Nephron progenitor cell (in vitro differentiated cells): ENCODE measurements around the gene SCCPDH.
A peak's percentile ranks its signal among the peaks of the same experiment; 100 is the strongest.

ENCODE experiments used
- DNase-seq: peaks from one replicate; pipeline ENCODE4 v3.0.0; 2021
- H3K27ac Mint-ChIP-seq: 2 replicates; pipeline ENCODE4 v1.8.0; 2021; ENCODE audit warnings: mild to moderate bottlenecking, moderate library complexity, mixed read lengths
- H3K27me3 Mint-ChIP-seq: 2 replicates; pipeline ENCODE4 v1.8.0; 2021; ENCODE audit warnings: mild to moderate bottlenecking, low read depth, mixed read lengths; ENCODE audit not compliant: poor library complexity
- H3K36me3 Mint-ChIP-seq: 2 replicates; pipeline ENCODE4 v1.8.0; 2021; ENCODE audit warnings: low read depth, mixed read lengths
- H3K4me1 Mint-ChIP-seq: 2 replicates; pipeline ENCODE4 v1.8.0; 2021; ENCODE audit warnings: mixed read lengths
- H3K4me3 Mint-ChIP-seq: 2 replicates; pipeline ENCODE4 v1.8.0; 2021; ENCODE audit warnings: mild to moderate bottlenecking, moderate library complexity, mixed read lengths
- H3K9me3 Mint-ChIP-seq: 2 replicates; pipeline ENCODE4 v1.8.0; 2021; ENCODE audit warnings: mild to moderate bottlenecking, moderate library complexity, mixed read lengths
- TF ChIP-seq, protein P1 (sequence below): fragments of 200-600 bp; sonication (generic); IDR thresholded peaks from 2 replicates; pipeline ENCODE4 v1.5.0; 2021; ENCODE audit warnings: antibody characterized with exemption

The SCCPDH gene

DNA sequence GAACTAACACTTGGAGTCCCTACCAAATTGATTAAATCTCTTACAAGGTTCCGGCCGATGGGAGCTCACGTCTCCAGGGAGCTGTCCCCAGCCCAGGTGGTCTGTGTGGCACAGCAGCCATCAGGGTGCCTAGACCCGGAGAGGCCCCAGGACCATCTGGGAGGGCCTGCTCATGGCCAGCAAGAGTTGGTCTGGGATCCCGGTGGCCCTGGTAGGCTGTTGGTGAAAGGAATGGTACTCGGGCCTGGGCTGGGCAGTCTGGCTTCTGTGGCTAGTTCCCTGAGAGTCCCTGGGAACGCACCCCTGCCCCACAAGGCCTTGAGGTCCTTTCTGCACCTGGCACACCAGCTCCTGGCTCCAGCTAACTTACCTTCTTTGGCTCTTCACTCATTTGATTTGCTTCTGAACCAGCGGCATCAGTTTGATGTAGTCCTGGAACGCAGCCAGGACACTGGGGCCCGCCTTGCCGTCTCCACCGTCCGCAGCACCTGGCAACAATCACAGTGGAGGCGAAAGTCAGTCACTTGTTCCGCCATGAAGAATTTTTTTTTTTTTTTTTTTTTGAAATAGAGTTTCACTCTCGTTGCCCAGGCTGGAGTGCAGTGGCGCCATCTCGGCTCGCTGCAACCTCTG, 62.5 kb downstream of the SCCPDH start:
- no peak for DNase-seq
- Mint-ChIP-seq H3K27ac (no peak overlapping the region), H3K27me3 (no peaks in the 10 kb centered on the region), H3K36me3 (peaks cover 12% of the 10 kb centered on the region), H3K4me3 (no peak overlapping the region), H3K4me1 (peaks cover 39% of the 10 kb centered on the region), H3K9me3 (no peaks in the 10 kb centered on the region)
- TF ChIP-seq, protein P1, sequence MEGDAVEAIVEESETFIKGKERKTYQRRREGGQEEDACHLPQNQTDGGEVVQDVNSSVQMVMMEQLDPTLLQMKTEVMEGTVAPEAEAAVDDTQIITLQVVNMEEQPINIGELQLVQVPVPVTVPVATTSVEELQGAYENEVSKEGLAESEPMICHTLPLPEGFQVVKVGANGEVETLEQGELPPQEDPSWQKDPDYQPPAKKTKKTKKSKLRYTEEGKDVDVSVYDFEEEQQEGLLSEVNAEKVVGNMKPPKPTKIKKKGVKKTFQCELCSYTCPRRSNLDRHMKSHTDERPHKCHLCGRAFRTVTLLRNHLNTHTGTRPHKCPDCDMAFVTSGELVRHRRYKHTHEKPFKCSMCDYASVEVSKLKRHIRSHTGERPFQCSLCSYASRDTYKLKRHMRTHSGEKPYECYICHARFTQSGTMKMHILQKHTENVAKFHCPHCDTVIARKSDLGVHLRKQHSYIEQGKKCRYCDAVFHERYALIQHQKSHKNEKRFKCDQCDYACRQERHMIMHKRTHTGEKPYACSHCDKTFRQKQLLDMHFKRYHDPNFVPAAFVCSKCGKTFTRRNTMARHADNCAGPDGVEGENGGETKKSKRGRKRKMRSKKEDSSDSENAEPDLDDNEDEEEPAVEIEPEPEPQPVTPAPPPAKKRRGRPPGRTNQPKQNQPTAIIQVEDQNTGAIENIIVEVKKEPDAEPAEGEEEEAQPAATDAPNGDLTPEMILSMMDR = no peak

DNA sequence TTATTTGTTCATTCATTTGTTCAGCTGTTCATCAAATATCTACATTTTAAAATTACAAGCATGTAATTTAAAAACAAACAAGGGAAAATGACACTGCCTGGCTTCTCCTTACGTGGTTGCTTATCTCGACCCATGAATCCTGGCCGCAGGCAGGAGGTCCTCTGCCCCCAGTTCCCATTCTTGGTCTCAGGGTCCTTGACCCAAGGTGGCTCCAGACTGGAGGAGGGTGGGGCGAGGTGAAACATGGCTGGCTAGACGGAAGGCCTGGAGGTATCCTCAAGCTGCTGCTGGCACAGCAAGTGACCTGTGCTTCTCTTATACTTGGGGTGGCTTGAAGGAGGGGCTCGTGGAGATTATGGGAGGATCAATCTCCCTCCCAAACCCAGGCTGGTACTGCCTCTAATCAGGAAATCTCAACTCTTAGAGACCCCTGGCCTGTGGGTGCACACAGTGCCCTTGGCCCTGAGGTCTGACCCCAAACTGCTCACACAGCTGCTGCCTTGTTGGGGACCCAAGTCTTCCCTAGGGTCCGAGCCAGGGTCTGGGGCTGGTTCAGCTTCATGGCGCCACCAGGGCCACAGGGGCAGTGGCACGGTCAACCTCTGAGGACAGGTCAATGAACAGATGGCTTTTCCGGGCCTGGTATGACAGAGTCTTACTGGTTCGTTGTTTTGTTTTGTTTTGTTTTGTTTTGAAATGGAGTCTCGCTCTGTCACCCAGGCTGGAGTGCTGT, 63.7 kb downstream of the SCCPDH start:
- Mint-ChIP-seq H3K4me3 (peak overlapping the region; percentile 64), H3K27me3 (no peaks in the 10 kb centered on the region), H3K9me3 (no peaks in the 10 kb centered on the region), H3K36me3 (peaks cover 7% of the 10 kb centered on the region), H3K4me1 (peaks cover 44% of the 10 kb centered on the region), H3K27ac (no peak overlapping the region)
- TF ChIP-seq, protein P1 = no peak
- DNase-seq = no peak

DNA sequence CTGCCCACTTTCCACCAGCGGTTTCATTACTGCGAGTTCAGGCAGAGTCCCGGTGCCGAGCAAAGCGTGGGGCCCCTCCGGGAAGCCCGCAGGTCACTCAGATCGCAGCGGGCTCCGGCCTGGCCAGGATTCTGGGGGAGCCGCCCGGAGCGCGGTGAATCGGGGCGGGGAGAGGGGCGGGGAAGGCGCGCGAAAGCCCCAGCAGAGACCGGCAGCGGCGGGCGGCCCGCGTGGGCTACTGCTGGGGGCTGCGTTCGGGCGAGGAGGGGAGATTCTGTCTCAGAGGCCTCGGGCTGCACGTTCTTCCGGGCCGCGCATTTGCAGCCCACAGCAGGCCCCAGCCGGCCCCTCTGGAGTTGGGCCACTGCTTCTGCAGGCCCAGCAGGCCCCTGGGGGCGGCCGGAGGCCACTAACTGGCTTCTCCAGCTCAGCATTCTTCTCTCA, 64.7 kb downstream of the SCCPDH start:
- Mint-ChIP-seq H3K27ac (peak overlapping the region; percentile 18), H3K36me3 (peaks cover 3% of the 10 kb centered on the region), H3K4me3 (peak overlapping the region; percentile 65), H3K27me3 (peaks cover 3% of the 10 kb centered on the region), H3K4me1 (peaks cover 52% of the 10 kb centered on the region), H3K9me3 (no peaks in the 10 kb centered on the region)
- peak; percentile 58 for DNase-seq
- TF ChIP-seq, protein P1 = no peak

DNA sequence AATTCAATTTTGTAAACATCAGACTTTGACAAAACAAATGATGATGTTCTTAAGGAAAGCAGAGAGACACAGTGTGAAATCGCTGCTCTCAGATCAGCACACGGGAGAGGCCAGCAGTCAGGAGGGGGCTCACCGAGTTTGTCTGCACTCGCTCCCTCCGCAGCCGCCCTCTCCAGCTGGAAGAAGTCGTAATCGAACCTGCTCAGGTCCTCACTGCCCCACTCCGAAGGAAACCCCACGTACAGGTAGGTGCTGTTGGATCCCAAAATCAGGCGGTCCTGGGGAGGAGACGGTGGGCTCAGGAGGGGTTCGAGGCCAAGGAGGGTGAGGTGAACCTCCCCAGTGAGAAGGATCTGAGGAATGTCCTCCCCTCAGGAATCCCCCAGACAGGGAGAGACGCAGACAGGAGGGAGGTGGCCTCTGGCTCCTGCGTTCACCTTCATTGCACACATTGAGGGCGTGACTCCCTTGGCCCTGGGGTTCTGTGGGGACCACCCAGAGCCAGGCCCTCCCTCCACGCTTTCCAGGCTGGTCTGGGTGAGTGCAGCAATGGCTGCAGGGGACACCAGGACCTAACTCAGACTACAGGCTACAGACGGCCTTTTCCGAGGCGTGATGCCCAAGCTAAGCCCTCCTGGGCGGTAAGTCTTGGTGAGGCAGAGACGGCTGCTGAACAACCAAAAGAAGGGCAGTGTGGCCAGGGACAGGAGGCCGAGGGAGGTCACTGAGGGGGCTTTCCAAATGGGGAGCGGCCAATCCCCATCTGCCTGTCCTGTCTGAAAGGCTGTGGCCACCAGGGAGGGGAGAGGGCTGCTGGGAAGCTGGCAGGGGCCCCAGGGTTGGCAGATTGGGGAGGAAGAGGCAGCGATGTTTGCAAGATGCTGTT, 65.5 kb downstream of the SCCPDH start:
- Mint-ChIP-seq H3K4me1 (peaks cover 59% of the 10 kb centered on the region), H3K4me3 (peak overlapping the region; percentile 65), H3K27ac (peak overlapping the region; percentile 39), H3K27me3 (peaks cover 3% of the 10 kb centered on the region), H3K9me3 (no peaks in the 10 kb centered on the region), H3K36me3 (no peaks in the 10 kb centered on the region)
- peak; percentile 41 for DNase-seq
- TF ChIP-seq, protein P1 = no peak

DNA sequence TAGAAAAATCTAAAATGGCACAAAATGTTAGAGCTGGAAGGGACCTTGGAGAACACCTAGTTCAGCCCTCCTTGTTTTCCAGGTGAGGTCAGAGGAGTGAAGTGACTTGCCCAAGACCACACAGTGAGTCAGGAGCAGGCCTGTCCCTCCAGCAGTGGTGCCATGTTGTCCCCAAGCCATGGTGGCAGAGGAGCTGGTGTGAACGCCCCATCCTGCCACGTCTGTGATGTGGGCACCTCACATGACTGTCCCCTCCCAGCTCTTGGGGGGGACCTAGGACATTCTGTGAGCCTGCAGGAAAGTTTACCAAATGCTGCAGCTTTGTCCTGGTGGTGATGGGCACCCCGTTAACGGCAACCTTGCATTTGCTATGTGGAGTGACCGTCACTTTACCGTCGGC, 66.2 kb downstream of the SCCPDH start:
- TF ChIP-seq, protein P1 = no peak
- Mint-ChIP-seq H3K27ac (no peak overlapping the region), H3K4me1 (peaks cover 63% of the 10 kb centered on the region), H3K9me3 (no peaks in the 10 kb centered on the region), H3K4me3 (no peak overlapping the region), H3K27me3 (peaks cover 3% of the 10 kb centered on the region), H3K36me3 (no peaks in the 10 kb centered on the region)
- DNase-seq = no peak
